Measurements from ENCODE around the gene SYTL2.

SYTL2 gene

GRCh38 chr11:85803920-85804319 lies 7.0 kb downstream of the SYTL2 start:
- Histone ChIP-seq H3K27me3 (ENCODE audit: control insufficient read depth, insufficient read depth, low read length) (no peaks in the 10 kb centered on the region), H3K9ac (ENCODE audit: low read length) (no peak overlapping the region), H3K9me3 (ENCODE audit: control insufficient read depth, low read length) (no peaks in the 10 kb centered on the region), H3K4me3 (ENCODE audit: low read length) (no peak overlapping the region), H3K36me3 (ENCODE audit: control insufficient read depth, insufficient read depth, low read length) (no peaks in the 10 kb centered on the region), H3K4me1 (ENCODE audit: control insufficient read depth, insufficient read depth, low read length) (peaks cover 41% of the 10 kb centered on the region)

- Histone ChIP-seq H3K27me3 (ENCODE audit: control insufficient read depth, insufficient read depth, low read length) (no peaks in the 10 kb centered on the region), H3K4me1 (ENCODE audit: control insufficient read depth, insufficient read depth, low read length) (peaks cover 47% of the 10 kb centered on the region), H3K36me3 (ENCODE audit: control insufficient read depth, insufficient read depth, low read length) (no peaks in the 10 kb centered on the region), H3K9ac (ENCODE audit: low read length) (no peak overlapping the region), H3K9me3 (ENCODE audit: control insufficient read depth, low read length) (no peaks in the 10 kb centered on the region), H3K4me3 (ENCODE audit: low read length) (no peak overlapping the region)
Observed at GRCh38 chr11:85803303-85803702, 7.6 kb downstream of the SYTL2 start.

GRCh38 chr11:85801527-85801926 lies 9.4 kb downstream of the SYTL2 start:
- no peaks in the 10 kb centered on the region for H3K9me3 ChIP-seq (ENCODE audit: control insufficient read depth, low read length)
- H3K4me3 ChIP-seq (ENCODE audit: low read length), result no peak overlapping the region
- no peak overlapping the region for H3K9ac ChIP-seq (ENCODE audit: low read length)
- peaks cover 39% of the 10 kb centered on the region for H3K4me1 ChIP-seq (ENCODE audit: control insufficient read depth, insufficient read depth, low read length)
- no peaks in the 10 kb centered on the region for H3K36me3 ChIP-seq (ENCODE audit: control insufficient read depth, insufficient read depth, low read length)
- H3K27me3 ChIP-seq (ENCODE audit: control insufficient read depth, insufficient read depth, low read length), result no peaks in the 10 kb centered on the region

GRCh38 chr11:85800595-85801342 lies 10.2 kb downstream of the SYTL2 start:
- H3K9me3 ChIP-seq (ENCODE audit: control insufficient read depth, low read length), result no peaks in the 10 kb centered on the region
- H3K36me3 ChIP-seq (ENCODE audit: control insufficient read depth, insufficient read depth, low read length), result no peaks in the 10 kb centered on the region
- no peaks in the 10 kb centered on the region for H3K27me3 ChIP-seq (ENCODE audit: control insufficient read depth, insufficient read depth, low read length)
- H3K4me3 ChIP-seq (ENCODE audit: low read length), result no peak overlapping the region
- no peak overlapping the region for H3K9ac ChIP-seq (ENCODE audit: low read length)
- peaks cover 47% of the 10 kb centered on the region for H3K4me1 ChIP-seq (ENCODE audit: control insufficient read depth, insufficient read depth, low read length)

- H3K36me3 ChIP-seq (ENCODE audit: control insufficient read depth, insufficient read depth, low read length), result no peaks in the 10 kb centered on the region
- H3K27me3 ChIP-seq (ENCODE audit: control insufficient read depth, insufficient read depth, low read length), result no peaks in the 10 kb centered on the region
- no peak overlapping the region for H3K9ac ChIP-seq (ENCODE audit: low read length)
- H3K9me3 ChIP-seq (ENCODE audit: control insufficient read depth, low read length), result no peaks in the 10 kb centered on the region
- H3K4me1 ChIP-seq (ENCODE audit: control insufficient read depth, insufficient read depth, low read length), result peaks cover 61% of the 10 kb centered on the region
- H3K4me3 ChIP-seq (ENCODE audit: low read length), result no peak overlapping the region
Observed at GRCh38 chr11:85799142-85799541, 11.8 kb downstream of the SYTL2 start.

GRCh38 chr11:85798361-85798760 lies 12.6 kb downstream of the SYTL2 start:
- H3K9me3 ChIP-seq (ENCODE audit: control insufficient read depth, low read length), result no peaks in the 10 kb centered on the region
- peaks cover 63% of the 10 kb centered on the region for H3K4me1 ChIP-seq (ENCODE audit: control insufficient read depth, insufficient read depth, low read length)
- H3K36me3 ChIP-seq (ENCODE audit: control insufficient read depth, insufficient read depth, low read length), result no peaks in the 10 kb centered on the region
- H3K27me3 ChIP-seq (ENCODE audit: control insufficient read depth, insufficient read depth, low read length), result no peaks in the 10 kb centered on the region
- no peak overlapping the region for H3K9ac ChIP-seq (ENCODE audit: low read length)
- H3K4me3 ChIP-seq (ENCODE audit: low read length), result no peak overlapping the region

- peaks cover 64% of the 10 kb centered on the region for H3K4me1 ChIP-seq (ENCODE audit: control insufficient read depth, insufficient read depth, low read length)
Observed at GRCh38 chr11:85795712-85796487, 15.0 kb downstream of the SYTL2 start.

GRCh38 chr11:85791409-85791990 lies 19.4 kb downstream of the SYTL2 start:
- H3K9ac ChIP-seq (ENCODE audit: low read length), result no peak overlapping the region
- no peaks in the 10 kb centered on the region for H3K36me3 ChIP-seq (ENCODE audit: control insufficient read depth, insufficient read depth, low read length)
- H3K9me3 ChIP-seq (ENCODE audit: control insufficient read depth, low read length), result no peaks in the 10 kb centered on the region

More at GRCh38 chr11:85795712-85796487, 15.0 kb downstream of the SYTL2 start:
- H3K9ac ChIP-seq (ENCODE audit: low read length), result no peak overlapping the region
- no peaks in the 10 kb centered on the region for H3K9me3 ChIP-seq (ENCODE audit: control insufficient read depth, low read length)
- H3K36me3 ChIP-seq (ENCODE audit: control insufficient read depth, insufficient read depth, low read length), result no peaks in the 10 kb centered on the region
- no peak overlapping the region for H3K4me3 ChIP-seq (ENCODE audit: low read length)
- no peaks in the 10 kb centered on the region for H3K27me3 ChIP-seq (ENCODE audit: control insufficient read depth, insufficient read depth, low read length)

GRCh38 chr11:85787809-85788760 lies 22.9 kb downstream of the SYTL2 start:
- no peaks in the 10 kb centered on the region for H3K27me3 ChIP-seq (ENCODE audit: control insufficient read depth, insufficient read depth, low read length)
- peaks cover 61% of the 10 kb centered on the region for H3K4me1 ChIP-seq (ENCODE audit: control insufficient read depth, insufficient read depth, low read length)
- no peak overlapping the region for H3K9ac ChIP-seq (ENCODE audit: low read length)
- no peak overlapping the region for H3K4me3 ChIP-seq (ENCODE audit: low read length)
- H3K36me3 ChIP-seq (ENCODE audit: control insufficient read depth, insufficient read depth, low read length), result no peaks in the 10 kb centered on the region
- no peaks in the 10 kb centered on the region for H3K9me3 ChIP-seq (ENCODE audit: control insufficient read depth, low read length)

More at GRCh38 chr11:85791409-85791990, 19.4 kb downstream of the SYTL2 start:
- no peaks in the 10 kb centered on the region for H3K27me3 ChIP-seq (ENCODE audit: control insufficient read depth, insufficient read depth, low read length)
- peaks cover 61% of the 10 kb centered on the region for H3K4me1 ChIP-seq (ENCODE audit: control insufficient read depth, insufficient read depth, low read length)
- H3K4me3 ChIP-seq (ENCODE audit: low read length), result no peak overlapping the region

GRCh38 chr11:85787168-85787567 lies 23.8 kb downstream of the SYTL2 start:
- H3K9me3 ChIP-seq (ENCODE audit: control insufficient read depth, low read length), result no peaks in the 10 kb centered on the region
- H3K9ac ChIP-seq (ENCODE audit: low read length), result no peak overlapping the region
- no peak overlapping the region for H3K4me3 ChIP-seq (ENCODE audit: low read length)
- no peaks in the 10 kb centered on the region for H3K27me3 ChIP-seq (ENCODE audit: control insufficient read depth, insufficient read depth, low read length)
- no peaks in the 10 kb centered on the region for H3K36me3 ChIP-seq (ENCODE audit: control insufficient read depth, insufficient read depth, low read length)
- H3K4me1 ChIP-seq (ENCODE audit: control insufficient read depth, insufficient read depth, low read length), result peaks cover 61% of the 10 kb centered on the region

- Histone ChIP-seq H3K4me3 (ENCODE audit: low read length) (no peak overlapping the region), H3K36me3 (ENCODE audit: control insufficient read depth, insufficient read depth, low read length) (no peaks in the 10 kb centered on the region), H3K9me3 (ENCODE audit: control insufficient read depth, low read length) (no peaks in the 10 kb centered on the region), H3K9ac (ENCODE audit: low read length) (no peak overlapping the region), H3K4me1 (ENCODE audit: control insufficient read depth, insufficient read depth, low read length) (peaks cover 56% of the 10 kb centered on the region), H3K27me3 (ENCODE audit: control insufficient read depth, insufficient read depth, low read length) (no peaks in the 10 kb centered on the region)
Observed at GRCh38 chr11:85784480-85785265, 26.3 kb downstream of the SYTL2 start.
